Right hindlimb (tissue), 1 donor: ENCODE measurements around the gene COL25A1.

Experiments used
- DNase-seq: peaks from one replicate; pipeline ENCODE4 v3.0.0-alpha.2; 2018

Gene COL25A1

DNA sequence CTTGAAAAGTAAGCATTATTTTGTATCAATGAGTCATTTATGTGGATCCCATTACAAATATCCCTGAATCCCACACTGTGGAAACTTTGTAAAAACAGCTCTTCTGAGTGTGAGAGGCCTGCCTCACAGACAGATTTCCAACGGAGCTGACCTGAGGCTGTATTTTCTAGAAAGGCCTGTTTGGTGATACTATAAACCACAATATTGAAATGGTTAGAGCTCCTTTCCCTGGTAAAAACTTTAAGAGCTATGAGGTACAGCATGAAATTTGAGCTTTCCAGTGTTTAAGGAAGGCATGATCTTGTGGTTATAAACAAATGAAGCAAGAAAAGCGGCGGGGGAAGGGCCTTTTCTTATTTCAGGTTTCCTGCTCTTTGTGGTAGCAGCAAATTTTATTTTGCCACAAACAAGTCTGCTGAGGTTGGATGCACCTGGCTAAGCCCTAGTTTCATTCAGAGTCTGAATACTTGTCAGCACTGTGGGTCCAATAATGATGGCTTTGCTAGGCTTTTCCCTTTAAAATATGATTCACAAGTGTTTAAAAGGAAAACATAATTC is 452.8 kb downstream of the COL25A1 start:
- DNase-seq = no peak

DNA sequence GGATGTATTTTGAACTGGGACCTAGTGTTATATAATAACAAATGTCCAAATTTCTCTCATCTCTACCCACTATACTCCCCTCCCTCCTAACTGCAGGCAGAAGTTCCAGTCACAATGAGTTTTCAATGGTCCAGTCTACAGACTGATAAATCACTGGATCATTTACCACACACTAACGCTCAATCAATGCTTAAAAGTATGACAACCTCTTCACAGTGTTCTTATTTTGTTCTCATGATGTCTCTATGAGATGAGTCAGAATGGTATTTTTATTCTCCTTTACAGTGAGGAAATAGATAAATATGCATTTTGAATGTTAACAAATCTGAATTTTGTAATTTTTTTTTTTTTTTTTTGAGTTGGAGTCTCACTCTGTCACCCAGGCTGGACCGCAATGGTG is 455.9 kb downstream of the COL25A1 start:
- DNase-seq = no peak

DNA sequence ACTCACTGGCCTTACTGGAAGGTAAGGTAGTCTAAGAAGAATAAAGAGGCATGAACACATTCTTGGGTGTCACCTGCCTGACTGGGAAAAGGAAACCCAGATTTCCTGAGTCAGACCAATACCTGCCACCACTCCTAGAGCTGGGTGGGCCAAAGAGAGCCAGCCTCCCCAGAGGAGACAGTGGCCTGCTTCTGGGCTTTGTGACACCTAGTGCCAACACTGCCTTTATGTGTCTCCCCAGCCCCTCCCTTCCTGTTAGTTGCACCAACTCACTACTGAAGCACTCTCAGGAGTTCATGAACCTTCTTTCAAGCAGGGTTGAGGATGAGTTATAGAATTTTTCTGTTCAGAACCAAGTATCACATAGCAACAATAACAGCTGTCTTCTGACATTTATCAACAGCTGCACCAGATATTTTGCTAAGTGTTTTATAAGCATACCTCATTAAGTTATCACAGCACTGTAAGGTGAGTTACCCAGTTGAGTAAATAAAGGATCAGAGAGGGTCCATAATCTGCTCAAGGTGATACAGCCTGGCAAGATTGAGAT is 462.0 kb downstream of the COL25A1 start:
- DNase-seq = no peak

DNA sequence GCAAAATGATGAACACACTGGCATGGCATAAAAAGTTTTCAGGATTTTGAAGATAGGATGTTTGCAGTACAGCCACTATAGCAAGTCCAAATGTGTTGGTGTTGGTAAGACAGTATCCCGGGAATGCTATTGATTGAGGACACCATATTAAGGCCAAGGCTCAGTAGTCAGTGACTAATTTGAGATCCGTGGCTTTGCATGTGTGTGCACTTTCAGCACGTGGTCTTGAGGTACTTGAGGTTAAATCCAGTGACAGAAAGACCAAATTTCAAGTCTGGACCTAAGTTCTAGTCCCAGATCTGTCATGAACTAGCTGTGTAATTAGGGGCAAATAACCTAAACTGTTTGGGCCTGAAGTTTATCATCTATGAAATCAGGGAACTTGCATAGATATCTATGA is 463.1 kb downstream of the COL25A1 start:
- no peak for DNase-seq

DNA sequence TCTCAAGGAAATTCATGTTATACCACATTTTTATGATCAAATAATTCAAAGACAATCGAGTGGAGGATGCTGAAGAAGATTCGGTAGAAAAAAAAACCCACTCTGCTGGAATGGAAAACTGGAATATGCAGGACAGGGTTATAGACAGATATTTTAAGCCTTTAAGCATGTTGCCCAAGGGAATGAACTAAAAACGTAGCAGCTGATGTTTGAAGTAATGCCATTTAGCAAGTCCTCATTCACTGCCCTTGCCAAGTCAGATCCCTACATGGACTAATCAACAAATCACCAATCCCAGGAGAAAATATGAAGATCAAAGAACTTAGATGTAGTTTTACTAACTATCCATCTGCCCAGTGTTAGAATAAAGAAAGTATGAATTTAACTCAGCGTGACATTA is 464.0 kb downstream of the COL25A1 start:
- DNase-seq = no peak

DNA sequence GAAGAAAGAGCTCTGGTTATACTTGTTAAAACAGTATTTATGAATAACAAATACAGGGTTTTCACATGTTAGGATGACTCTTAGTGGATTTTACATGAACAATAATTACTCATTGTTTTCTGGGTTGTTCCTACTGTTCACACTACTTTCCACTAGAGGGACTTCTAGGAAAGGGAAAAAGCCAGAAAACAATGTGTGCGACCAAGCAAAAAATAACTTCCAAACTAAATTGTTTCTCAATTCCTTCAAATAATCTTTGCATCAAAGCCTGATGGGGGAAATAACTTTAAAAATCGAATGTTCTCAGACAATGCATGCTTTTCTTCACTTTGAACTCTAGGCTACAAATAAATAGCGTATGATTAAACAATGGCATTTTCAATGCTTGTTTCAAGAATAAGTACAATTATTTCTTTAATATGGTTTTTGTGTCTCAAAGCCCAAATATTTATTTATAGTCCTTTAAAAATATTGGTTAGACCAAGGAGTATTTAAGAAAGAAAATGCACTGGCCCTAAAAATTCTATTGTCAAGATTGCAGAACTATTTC is 467.5 kb downstream of the COL25A1 start:
- no peak for DNase-seq

DNA sequence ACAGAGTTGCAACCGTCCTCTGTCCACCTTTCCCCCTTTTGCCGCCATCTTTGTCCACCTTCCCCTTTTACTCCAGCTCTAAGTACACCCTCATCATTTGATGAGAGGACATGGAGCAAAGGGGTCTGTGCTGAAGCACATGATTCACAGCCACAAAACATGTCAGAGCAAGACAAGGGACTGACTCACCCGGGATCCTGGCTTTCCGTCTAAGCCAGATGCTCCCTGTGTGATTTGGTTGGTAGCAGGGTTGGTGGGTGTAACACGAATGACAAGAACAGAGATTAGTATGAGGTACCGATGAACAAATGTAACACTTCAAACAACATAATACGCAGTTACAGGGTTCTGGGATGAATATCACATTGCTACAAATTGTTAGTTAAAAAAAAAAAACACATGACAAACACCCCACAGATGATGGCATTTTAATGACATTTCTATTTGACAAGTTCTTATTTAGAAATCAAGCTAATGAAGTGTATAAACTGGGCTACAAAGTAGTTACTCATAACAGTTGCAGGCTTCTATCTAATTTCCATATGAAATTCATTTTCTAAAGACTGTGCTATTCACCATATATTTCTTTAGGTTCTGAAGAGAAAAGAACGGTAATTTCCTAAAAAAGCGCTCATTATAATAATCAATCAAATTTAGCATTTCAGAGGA is 468.2 kb downstream of the COL25A1 start:
- DNase-seq = no peak

DNA sequence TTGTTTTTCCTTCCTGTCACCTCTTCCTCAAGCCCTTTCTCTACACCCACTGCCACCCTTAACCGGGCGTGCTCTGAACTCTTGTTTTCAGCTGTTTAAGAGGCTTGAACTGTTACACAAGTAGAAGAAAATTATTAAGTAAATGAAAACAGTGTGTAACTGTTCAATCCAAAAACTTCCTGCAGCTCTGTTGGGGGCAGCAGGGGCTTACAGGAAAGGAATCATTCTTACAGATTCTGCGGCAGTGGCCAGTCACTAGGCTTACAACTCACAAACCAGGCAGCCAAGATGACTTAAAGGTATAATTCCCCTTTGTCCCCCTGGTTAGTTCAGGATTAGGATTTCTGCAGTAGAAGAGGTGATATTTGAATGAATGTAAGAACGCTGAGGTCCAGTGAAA is 469.4 kb downstream of the COL25A1 start:
- DNase-seq = no peak

DNA sequence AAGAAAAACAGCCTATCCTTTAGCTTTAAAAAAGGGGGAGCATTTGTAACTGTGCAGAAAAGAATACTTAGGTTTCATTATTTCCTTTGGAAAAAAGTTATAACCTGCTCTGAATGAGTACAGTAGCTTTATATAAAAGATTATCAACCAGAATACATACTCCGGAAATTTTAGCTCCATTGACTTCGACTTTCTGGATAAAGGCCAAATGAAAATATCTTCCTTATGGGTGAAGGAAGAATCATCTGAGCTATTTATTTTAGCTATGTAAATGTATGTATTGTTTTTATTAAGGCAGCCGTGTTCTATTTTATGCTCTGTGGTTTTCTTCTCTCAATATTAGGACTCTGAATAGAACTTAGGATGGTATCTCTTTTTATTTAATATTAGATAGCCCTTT is 470.6 kb downstream of the COL25A1 start:
- DNase-seq = no peak

DNA sequence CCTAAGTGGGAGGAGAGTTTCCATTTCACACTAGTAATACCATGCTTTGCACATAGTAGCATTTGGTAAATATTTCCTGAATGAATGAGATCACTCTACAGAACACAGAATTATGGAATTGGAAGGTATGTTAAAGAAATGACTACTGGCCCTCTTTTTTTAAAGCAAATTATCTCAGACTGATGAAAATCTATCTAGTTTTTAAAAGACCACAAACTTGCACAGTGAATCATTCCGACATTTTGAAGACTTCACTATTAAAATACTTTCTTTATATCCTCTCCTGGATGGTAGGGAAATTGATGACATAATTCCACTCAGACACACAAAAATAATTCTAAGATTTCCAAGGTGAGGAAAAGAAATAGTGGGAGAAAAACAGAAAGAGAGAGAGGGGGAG is 471.2 kb downstream of the COL25A1 start:
- DNase-seq = no peak

DNA sequence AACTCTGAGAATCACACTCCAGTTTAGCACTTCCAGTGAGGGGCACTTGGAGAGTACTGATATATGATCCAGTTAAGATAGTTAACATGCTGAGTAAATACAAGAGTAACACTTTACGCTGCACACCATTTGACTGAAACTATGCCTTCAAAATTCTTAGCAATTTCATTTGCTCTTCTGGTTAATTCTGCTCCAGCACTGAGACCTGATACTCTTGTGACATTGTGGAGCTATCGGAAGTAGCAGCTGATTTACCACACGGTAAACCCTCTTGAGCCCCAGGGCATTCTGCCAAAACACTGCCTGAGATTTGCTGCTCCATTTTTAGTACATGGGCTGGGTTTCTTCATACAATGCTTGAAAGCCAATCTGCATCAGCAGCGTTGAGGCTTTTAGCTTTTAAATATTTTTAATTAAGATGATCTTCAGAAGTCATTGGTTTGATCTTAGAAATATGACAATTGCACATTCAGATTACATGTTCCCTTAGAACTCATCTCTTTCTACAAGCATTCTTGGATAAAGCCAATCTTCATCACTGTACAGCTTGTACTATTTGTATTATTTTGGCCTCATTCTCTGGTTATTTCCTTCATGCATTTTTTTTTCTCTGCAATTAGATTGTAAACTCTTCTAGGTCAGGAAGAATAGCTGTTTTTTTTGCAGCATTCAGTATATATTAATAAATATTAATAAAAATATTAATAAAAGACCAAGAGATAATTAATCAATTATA is 471.8 kb downstream of the COL25A1 start:
- peak; percentile 53 for DNase-seq

DNA sequence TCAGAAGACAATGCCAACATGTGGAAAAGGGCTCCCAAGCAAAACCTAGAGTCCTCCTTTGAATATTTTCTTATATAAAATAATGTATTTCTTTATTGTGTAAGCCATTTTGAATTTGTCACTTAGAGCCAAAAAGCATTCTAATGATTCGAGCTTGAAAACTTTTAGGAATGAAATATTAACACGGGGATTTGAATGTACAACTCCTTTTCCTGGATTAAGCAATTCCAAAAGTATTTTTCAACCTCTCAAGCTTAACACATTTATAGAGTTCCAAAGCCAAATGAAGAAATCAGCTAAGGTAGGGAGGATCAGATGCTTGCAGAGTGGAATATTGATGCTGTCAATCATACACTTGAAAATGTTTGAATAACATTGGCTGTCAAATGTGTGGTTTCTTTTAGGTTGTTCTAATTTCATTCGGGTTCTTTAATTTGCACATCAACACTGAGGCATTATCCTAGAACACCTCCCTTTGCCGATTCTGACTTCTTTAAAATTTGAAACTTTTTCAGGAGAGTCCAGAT is 472.4 kb downstream of the COL25A1 start:
- DNase-seq = no peak

DNA sequence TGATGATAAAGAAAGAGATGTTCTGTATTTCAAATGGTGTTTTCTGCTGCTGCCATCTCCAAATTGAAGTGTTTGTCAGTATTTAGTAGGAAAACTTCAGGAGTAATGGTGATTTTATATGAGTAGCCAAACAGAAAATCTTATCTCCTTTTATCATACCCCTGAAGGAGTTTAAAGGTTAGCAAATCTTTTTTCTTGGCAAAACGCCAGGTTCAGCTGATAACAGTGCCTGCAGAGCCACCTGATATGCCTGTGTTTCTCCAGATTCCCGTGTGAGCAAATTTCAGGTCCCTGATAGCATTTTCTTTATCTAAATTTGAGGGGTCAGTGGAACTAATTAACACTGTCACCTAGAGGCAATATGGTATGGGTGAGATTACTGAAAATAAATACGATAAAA is 473.8 kb downstream of the COL25A1 start:
- DNase-seq = no peak

DNA sequence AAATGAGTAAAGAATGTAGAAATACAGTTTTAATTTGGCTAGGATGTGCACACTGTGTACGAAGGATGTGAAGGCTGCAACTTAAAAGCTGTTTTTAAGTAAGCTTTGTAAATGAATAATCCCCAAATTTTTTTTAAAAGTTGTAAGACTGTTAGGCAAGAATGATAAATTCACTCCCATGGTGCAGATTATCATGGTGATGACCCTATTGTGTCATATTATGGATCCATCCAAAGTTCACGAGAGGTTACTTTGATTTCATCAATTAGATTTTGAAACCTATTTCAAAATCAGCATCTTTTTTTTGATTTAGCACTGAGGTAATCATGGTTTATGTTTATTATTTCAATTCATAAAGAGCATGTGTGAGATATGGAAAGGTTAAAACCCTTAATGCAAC is 476.7 kb downstream of the COL25A1 start:
- no peak for DNase-seq

DNA sequence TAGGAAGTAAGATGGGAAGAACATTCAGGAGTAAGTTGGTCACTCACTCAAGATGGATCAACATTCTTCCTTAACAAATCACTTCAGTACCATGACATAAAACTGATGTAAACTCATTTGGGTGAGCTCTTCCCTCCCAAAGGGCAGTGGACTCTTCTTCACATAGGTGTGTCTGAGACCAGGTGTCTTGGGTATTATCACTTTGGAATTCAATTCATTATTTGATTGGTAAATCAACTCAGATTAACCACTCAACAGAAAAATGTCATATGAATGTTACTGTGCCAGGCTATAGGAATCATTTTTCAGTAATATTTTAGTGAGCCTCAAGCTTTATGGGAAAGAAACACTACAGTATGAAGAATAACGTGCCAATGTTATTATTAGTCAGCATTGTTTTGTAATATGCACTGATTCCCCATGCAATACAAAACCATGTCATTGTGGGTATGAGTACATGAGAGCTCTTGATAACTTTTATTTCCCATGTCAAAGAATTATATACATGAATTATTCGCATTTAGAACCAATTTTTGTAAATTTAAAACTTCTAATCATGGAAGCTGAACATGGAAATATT is 481.0 kb downstream of the COL25A1 start:
- no peak for DNase-seq

DNA sequence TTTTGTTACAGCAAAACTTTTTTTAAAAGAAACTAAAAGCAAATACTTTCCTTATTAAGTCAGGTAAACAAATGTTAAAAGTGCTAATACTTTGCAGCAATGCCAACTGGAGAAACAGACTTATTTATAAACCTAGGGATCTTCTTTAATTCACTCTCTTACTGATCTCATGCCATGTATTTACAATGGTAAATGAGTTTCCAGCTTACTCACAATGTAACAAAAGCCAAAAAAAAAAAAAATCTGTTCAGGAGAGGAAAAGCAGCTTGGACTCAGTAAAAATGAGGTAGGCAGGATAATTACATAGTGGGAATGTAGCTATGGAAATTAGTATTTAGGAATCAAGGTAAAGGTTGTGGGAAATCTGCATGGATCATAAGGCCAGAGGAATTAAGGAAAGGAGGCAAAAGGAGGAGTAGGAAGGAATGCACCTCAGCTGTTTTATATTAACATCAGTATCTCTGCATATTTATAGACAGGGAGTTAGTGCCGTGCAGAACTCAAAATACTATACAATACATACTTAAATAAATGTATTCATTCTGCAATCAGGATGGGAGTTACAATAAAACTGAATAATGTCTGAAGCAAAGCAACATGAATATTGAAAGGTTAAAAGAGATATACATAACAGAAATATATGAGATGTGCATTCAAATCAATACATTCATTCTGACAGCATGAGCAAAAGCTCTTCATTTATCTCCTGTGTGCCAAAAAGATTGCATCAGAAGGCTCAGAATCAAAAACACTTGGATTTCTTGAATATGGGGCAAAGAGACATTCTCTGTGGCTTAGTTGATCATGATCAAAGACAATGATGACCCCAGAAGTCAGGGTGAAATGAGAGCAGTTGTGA is 481.7 kb downstream of the COL25A1 start:
- no peak for DNase-seq

DNA sequence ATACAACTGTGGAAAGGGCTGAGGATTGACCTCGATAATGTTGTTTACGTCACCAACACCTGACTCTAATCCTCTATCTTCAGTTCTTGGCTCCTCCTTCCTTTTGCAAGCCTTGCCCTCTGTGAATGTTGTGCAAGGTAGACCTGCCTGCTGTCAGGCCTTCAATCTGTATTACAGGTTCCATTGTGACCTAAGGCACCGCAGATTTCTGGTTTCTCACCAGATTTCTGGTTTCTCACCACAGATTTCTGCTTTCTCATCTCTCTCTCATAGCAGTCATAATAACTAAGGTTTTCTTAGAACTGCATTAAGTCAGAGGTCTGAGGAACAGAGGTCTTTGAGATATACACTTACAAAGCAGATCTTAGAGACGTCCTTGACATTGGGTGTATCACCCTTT is 488.1 kb downstream of the COL25A1 start:
- no peak for DNase-seq

DNA sequence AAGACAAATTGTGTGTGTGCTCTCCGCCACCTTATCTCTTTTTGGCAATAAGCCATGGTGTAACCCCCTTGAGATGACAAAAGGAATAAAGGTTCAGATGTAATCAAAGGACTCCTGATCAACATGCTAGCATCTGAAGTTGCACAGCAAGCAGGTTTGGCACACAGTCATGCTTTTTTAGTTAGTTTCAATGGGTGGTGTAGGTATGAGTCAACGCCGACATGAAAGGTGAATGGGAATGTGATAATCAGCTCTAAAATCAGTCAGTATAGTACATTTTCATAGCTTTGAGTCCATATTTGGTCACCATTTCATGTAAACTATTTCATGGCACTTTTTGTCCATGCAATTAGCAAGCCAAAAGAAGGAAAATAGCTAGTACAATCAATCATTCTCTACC is 489.2 kb downstream of the COL25A1 start:
- DNase-seq = no peak

DNA sequence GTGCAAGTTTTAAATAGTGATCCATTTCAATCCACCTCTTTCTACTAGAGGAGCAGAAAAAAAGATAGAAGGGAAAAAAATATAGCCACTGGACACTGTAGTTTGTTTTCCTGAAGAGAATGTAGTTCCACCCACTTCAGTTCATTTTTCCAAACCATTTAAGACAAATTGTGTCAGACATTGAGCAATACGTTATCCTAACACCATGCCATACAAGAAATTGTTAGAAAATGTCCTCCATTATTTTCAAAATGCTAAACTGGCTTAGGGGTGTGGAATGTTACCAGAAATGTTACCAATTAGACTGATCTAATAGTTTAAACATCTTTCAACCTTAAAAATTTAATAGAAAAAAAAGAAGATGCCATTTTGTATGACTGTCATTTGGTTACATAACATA is 491.0 kb downstream of the COL25A1 start:
- DNase-seq = no peak

DNA sequence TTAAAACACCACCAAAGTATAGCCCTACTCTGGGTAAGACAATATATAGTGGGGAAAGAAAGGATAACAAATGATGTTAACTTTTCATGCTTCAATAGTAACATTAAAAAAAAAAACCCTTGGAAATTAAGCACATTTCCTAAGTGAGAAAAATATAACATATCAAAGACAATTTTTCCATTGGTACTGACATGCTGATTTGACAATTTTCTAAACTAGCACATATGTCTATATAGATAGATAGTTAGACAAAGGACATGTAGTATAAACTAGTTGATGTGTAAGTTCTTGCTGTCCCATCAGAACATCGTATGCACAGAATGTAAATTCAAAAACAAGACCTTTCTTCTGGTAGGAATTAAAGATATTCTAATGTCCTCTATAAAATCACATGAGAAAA is 492.4 kb downstream of the COL25A1 start:
- no peak for DNase-seq

DNA sequence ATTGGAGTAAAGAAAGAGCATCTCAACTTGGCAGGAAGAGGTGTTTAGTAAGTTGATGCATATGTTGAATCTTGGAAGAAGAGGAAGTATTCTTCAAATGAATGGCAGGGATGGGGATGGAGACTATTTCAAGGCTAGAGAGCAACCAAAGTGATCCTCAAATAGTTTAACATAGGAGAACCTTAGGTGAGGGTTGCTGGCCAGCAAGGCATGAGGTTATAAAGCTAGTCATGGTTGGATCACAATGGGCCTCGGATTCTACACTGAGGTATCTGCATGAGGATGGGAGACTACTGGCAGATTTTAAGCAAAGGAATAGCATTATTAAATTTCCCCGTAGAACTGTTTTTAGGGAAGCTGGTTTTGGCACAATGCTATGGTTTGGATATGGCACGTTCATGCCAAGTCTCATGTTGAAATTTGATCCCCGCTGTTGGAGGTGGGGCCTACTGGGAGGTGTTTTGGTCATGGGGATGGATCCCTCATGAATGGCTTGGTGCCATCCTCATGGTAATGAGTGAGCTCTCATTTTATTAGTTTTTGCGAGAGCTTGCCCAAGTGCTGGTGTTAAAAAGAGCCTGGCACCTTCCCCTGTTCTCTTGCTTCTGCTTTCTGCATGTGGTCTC is 497.7 kb downstream of the COL25A1 start:
- no peak for DNase-seq

DNA sequence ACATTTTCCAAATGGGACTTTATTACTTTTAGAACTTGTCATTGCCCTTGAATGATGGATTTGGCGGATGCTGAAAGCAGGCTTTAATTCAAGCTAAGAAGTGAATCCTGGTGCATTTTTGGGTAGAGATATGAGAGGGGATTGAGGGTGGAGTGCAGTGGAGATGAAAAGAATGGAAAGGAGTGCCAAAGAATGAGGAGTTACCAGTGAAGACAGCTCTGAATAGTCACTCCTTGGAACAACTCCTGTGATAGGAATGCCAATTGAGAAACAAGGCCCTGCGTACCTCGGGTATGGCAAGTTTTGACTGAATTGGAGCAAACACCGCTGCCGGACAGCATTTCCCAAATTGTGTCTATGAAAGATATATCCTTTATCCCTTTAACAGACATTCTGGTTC is 503.2 kb downstream of the COL25A1 start:
- DNase-seq = no peak
